DMS153 treated with DMSO at 0.1 percent for 48 hours (cell line): Measurements from ENCODE around the gene TRERF1.

Experiments used
- DNase-seq: peaks from one replicate; lab custom pipeline; 2025; ENCODE audit not compliant: unreplicated experiment; lab: John Stamatoyannopoulos, UW

TRERF1 gene

GRCh38 chr6:42428326-42429041, 23.2 kb downstream of the TRERF1 start:
- DNase-seq: no peak

GRCh38 chr6:42427871-42428270, 23.9 kb downstream of the TRERF1 start:
- no peak for DNase-seq

- no peak for DNase-seq
Observed at GRCh38 chr6:42426191-42426590, 25.5 kb downstream of the TRERF1 start.

GRCh38 chr6:42424906-42425474, 26.7 kb downstream of the TRERF1 start:
- no peak for DNase-seq

- no peak for DNase-seq
Observed at GRCh38 chr6:42423244-42423643, 28.5 kb downstream of the TRERF1 start.

- no peak for DNase-seq
Observed at GRCh38 chr6:42420741-42421140, 31.0 kb downstream of the TRERF1 start.

GRCh38 chr6:42419490-42420280, 32.0 kb downstream of the TRERF1 start:
- no peak for DNase-seq

GRCh38 chr6:42418724-42419123, 33.0 kb downstream of the TRERF1 start:
- DNase-seq: no peak

GRCh38 chr6:42417641-42418112, 34.0 kb downstream of the TRERF1 start:
- DNase-seq: no peak

- no peak for DNase-seq
Observed at GRCh38 chr6:42411406-42411805, 40.3 kb downstream of the TRERF1 start.

GRCh38 chr6:42410861-42411260, 40.9 kb downstream of the TRERF1 start:
- DNase-seq: no peak

GRCh38 chr6:42409581-42409980, 42.1 kb downstream of the TRERF1 start:
- no peak for DNase-seq

- DNase-seq: no peak
Observed at GRCh38 chr6:42407379-42407778, 44.3 kb downstream of the TRERF1 start.

- no peak for DNase-seq
Observed at GRCh38 chr6:42406306-42407280, 45.1 kb downstream of the TRERF1 start.

GRCh38 chr6:42405021-42405420, 46.7 kb downstream of the TRERF1 start:
- no peak for DNase-seq

- DNase-seq: no peak
Observed at GRCh38 chr6:42404484-42404883, 47.2 kb downstream of the TRERF1 start.

GRCh38 chr6:42403831-42404230, 47.9 kb downstream of the TRERF1 start:
- no peak for DNase-seq

GRCh38 chr6:42403421-42403820, 48.3 kb downstream of the TRERF1 start:
- no peak for DNase-seq

GRCh38 chr6:42402184-42402583, 49.5 kb downstream of the TRERF1 start:
- DNase-seq: no peak

GRCh38 chr6:42401613-42401951, 50.1 kb downstream of the TRERF1 start:
- DNase-seq: no peak
